Measurements from ENCODE around the gene MSL3B.

DNA sequence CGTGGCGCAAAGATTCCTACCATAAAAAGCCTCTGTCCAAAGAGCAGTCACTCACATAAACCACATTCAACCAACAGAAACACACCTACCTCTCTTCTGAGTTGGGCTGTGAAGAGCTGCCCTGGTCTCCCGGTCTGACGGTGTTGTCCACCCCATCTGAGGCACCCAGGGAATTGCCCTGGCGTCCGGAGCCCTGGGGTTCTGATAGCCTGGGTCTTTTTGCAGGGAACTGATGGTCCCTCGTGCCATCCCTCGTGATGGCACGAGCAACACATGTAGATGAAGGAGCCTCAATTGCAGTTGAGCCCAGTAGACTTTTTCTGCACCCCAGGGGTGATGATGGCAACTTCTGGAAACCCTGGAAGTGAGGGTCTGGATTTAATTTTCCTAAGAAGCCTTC, 27.7 kb downstream of the MSL3B start:
- TF ChIP-seq, protein P1, sequence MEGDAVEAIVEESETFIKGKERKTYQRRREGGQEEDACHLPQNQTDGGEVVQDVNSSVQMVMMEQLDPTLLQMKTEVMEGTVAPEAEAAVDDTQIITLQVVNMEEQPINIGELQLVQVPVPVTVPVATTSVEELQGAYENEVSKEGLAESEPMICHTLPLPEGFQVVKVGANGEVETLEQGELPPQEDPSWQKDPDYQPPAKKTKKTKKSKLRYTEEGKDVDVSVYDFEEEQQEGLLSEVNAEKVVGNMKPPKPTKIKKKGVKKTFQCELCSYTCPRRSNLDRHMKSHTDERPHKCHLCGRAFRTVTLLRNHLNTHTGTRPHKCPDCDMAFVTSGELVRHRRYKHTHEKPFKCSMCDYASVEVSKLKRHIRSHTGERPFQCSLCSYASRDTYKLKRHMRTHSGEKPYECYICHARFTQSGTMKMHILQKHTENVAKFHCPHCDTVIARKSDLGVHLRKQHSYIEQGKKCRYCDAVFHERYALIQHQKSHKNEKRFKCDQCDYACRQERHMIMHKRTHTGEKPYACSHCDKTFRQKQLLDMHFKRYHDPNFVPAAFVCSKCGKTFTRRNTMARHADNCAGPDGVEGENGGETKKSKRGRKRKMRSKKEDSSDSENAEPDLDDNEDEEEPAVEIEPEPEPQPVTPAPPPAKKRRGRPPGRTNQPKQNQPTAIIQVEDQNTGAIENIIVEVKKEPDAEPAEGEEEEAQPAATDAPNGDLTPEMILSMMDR (IDR thresholded peaks at IDR 0.05; ENCODE audit: low read length): no peak
- TF ChIP-seq EZH2phosphoT487 (IDR thresholded peaks at IDR 0.05; ENCODE audit: low read length) (no peak), EZH2 (optimal IDR thresholded peaks at IDR 0.05; ENCODE audit: low read depth, low read length) (no peak)
